ENCODE results near the gene ITPK1.

ITPK1 gene

DNA sequence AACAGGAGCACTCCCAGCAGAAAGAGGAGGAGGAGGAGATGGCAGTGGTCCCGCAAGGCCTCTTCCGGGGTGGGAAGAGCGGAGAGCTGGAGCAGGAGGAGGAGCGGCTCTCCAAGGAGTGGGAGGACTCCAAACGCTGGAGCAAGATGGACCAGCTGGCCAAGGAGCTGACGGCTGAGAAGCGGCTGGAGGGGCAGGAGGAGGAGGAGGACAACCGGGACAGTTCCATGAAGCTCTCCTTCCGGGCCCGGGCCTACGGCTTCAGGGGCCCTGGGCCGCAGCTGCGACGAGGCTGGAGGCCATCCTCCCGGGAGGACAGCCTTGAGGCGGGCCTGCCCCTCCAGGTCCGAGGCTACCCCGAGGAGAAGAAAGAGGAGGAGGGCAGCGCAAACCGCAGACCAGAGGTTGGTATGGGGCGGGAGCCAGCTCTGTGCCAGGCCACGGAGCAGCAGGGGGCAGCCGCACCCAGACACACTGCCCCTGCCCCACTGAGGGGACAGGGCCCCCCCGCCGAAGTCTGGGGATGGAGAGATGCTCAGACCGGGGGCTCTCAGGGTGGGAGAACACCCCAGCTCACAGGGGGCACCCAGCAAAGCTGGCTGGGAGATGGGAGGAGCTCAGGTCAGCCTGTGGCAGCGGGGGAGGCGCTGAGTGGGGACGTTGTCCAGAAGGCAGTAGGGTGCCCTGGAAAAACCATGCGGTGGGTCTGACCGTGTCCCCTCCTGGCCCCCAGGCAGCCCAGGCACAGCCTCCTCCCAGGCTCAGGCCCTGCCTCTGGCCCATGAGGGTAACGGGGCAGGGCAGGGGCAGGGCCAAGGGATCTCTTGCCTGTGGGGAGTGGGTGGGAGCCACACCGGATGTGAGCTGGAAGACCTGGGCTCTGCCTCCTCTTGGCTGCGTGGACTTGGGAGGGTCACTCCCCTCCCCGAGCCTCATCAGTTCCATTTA is 183.0 kb downstream of the ITPK1 start:
- DNase-seq, result no peak

DNA sequence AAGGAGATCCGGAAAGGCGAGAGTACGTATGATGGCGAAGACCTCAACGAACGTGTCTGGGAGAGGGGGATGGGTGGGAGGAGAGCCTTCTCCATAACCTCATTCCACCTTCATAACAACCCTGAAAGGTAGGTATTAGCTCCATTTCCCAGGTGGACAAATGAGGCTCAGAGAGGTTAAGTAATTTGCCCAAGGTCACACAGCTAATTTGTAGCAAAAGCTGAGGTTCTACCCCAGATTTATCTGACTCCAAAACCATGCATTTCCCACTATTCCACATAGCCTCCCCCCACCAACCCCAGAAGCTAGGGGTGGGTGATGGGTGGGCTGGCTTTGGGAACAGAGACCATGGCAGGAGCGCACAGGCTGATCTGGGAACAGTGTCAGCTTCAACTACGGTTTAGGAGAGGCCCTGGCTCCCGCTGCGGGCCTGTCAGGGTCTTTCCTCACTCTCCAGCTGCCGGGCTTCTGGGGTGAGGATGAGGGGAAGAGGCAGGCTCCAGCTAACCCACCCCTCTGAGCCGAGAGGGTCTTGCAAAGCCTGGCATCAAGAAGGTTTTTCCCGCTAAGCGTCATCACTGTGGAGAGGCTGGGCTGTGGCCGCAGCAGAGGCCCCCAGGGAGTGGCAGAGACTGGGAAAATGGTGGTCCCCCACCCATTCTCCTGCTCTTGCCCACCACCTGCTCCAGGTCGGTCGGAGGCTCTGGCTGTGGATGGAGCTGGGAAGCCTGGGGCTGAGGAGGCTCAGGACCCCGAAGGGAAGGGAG is 183.9 kb downstream of the ITPK1 start:
- DNase-seq, result no peak

- no peak for DNase-seq
Observed at GRCh38 chr14:92930737-92931602, 184.8 kb downstream of the ITPK1 start.

GRCh38 chr14:92929689-92930608 is 185.8 kb downstream of the ITPK1 start:
- DNase-seq, result no peak

GRCh38 chr14:92928961-92929688 is 186.6 kb downstream of the ITPK1 start:
- no peak for DNase-seq

DNA sequence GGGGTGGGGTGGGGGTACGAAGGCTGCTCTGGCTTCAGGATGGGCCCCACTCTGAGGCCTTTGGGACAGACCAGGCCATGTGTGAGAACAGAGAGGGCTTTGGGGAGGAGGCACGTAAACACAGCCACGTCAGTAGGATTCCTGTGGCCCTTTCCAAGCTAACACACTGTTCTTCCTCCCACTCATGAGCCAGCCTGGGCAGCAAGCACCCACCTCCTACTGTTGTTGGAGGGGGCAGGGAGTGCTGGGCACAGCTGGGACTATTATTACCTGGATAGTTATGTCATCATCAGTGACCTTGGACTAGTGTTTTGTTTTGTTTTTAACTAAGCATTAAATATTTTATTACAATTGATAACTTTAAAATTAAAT is 187.5 kb downstream of the ITPK1 start:
- no peak for DNase-seq

GRCh38 chr14:92927349-92928257 is 188.1 kb downstream of the ITPK1 start:
- no peak for DNase-seq

DNA sequence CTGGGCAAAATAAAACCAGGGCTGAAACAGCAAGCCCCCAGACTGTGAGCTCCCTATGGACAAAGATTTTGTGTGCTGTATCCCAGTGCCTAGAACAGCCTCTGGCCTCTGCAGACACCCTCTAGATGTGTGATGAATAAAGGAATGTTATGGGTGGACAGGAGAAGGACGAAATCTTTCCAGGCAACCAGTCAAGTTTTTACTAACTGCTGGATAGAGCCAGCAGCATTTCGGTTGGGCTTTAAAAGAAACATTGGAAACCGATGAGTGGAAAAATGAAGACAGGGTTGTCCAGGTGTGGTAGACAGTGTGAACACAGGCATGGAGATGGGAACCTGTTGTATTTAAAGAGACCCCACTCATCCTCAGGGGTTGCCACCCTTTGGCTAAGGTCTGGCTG is 188.8 kb downstream of the ITPK1 start:
- DNase-seq, result no peak

DNA sequence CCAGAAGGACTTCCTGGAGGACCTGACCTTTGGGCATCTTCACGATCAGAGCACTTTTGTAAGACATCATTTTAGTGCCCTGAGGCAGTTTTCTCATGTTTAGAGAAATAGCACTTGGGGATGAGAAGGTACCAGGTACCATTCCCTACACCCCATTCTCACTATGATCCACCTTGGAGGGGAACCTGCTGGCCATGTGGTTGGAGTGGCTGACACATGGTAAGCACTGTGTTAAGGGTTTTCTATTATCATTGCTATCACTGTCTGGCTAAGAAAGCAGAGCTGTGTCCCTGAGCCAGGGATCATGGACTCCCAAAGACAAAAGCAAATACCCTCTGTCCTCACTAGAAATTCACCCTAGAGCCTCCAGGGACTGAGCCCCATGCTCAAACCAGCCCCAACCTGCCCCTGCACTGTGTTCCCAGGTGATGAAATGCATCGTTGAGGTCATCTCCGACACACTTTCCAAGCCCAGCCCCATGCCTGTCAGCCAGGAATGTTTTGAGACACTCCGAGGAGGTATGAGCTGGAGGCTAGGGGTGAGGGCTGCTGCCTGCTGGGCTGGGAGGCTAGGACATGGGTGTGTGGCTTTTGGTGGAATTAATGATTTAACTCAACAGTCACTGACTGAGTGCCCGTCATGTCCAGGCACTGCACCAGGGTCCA is 189.4 kb downstream of the ITPK1 start:
- no peak for DNase-seq

DNA sequence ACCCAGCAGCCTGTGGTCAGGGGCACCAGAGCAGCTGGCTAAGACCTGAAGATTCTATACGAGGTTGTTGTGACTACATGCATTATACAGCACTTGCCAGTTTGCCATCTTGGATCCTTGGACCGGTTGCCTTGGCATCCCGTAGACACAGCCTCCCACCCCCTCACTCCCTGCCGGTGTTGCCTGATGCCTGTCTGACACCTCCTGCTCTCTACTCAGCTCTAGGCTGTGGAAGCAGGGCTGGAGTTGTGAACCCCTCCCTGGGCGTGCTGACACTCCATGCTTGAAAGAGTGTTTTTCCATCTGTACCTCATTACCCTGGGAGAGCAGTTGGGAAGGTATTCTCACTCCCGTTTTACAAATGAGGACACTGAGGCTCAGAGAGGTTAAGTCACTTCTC is 190.3 kb downstream of the ITPK1 start:
- no peak for DNase-seq

DNA sequence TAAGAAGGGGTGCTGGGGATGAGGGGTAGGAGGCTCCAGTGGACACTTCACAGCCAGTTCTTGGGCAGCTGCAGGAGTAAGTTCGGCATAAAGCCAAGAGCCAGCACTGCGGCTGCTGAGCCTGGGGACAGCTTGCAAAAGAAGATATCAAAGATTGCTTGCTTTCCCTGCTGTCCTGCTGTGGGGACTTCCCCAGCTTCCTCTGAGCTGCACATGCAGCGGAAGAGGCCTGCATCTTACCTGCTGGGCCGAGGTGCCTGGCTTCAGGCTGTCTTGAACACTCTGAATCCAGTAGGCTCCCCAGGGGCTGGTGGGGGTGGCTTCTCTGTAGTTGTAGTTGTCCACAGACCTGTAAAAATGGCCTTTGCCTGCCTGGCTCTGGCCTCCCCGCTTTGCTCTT is 191.5 kb downstream of the ITPK1 start:
- DNase-seq, result peak in 1 of 2 experiments; percentile 55

DNA sequence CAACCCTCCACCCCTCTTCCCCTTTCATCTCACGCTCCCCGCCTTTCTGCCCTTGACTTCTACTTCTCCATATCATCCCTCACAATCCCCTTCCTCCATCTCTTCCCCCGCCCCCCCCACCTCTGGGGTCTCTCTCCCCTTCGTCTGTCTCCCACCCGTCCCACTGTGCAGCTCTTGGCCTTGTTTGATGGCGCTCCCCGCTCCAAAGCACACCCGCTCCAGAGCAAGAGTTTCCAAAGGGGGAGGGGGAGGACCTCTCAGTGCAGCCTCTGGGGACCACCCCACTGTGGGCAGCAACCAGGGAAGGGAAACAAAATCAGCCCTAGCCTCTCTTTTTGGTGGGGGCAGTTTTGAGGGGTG is 192.0 kb downstream of the ITPK1 start:
- peak in 1 of 2 experiments; percentile 35 for DNase-seq

GRCh38 chr14:92922883-92923743 is 192.6 kb downstream of the ITPK1 start, which contains the start of gene CHGA:
Gene CHGA (plus strand): TSS chr14:92923150. CDS start chr14:92923360, 210 bp downstream.
- DNase-seq, result peak; percentile 81 to 91

- peak in 1 of 2 experiments; percentile 46 for DNase-seq
Observed at GRCh38 chr14:92922155-92922735, 193.5 kb downstream of the ITPK1 start.

DNA sequence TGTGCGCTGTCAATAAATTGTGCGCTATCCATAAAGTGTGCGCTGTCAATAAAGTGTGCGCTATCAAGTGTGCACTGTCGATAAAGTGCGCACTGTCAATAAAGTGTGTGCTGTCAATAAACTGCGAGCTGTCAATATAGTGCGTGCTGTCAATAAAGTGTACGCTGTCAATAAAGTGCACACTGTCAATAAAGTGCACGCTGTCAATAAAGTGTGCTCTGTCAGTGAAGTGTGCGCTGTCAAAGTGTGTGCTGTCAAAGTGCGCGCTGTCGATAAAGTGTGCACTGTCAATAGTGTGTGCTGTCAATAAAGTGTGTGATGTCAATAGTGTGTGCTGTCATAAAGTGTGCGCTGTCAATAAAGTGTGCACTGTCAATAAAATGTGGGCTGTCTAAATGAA is 195.7 kb downstream of the ITPK1 start:
- no peak for DNase-seq

- DNase-seq, result no peak
Observed at GRCh38 chr14:92917956-92918355, 197.8 kb downstream of the ITPK1 start.

GRCh38 chr14:92917041-92917940 is 198.4 kb downstream of the ITPK1 start:
- DNase-seq, result peak; percentile 97 to 99

Measured in NCI-H524 (cell line).